HG03108 (cell line): ENCODE results near the gene FUT6.

ENCODE experiments used
- ATAC-seq: cut with Tn5 transposase; IDR thresholded peaks from one replicate; pipeline ENCODE4 v1.9.1; 2021; ENCODE audit warnings: moderate library complexity; ENCODE audit not compliant: unreplicated experiment

Gene FUT6

DNA sequence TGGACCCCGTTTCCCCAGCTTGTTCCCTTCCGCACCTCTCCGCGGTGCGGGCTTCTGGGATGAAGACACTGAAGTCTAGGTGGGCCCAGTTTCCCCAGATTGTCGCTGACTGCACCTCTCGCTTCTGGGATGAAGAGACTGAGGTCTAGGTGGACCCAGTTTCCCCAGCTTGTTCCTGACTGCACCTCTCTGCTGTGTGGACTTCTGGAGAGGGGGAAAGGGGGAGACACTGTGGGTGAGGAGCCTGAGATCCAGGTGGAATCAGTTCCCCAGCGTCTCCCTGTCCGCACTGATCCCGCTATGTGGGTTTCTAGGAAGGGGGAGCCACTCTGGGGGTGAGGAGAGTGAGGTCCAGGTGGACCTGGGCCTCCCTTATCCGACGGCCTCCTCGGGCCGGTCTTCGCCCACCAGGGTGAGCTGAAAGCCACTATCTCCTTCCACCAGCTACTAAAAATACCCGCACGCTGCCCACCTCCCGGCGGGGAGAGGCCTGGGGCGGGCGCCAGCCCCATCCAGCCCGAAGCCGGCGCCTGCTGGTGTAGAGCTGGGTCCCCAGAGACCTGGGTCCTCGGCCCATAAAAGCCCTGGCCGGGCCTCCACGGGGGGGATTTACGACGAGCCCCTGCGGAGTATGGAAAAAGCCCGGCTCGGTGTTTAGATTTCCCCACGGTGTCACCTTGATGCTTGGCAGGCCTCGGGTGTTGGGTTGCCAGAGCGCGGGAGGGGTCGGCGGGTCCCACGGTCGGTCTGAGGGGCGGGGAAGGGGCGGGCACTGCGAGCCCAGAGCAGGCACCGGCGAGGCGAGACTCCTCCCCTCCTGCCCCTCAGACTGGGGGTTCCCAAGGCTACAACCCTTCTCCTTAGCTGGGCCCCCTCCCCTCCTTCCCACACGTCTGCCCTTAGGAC, 10.6 kb downstream of the FUT6 start:
- no peak for ATAC-seq

DNA sequence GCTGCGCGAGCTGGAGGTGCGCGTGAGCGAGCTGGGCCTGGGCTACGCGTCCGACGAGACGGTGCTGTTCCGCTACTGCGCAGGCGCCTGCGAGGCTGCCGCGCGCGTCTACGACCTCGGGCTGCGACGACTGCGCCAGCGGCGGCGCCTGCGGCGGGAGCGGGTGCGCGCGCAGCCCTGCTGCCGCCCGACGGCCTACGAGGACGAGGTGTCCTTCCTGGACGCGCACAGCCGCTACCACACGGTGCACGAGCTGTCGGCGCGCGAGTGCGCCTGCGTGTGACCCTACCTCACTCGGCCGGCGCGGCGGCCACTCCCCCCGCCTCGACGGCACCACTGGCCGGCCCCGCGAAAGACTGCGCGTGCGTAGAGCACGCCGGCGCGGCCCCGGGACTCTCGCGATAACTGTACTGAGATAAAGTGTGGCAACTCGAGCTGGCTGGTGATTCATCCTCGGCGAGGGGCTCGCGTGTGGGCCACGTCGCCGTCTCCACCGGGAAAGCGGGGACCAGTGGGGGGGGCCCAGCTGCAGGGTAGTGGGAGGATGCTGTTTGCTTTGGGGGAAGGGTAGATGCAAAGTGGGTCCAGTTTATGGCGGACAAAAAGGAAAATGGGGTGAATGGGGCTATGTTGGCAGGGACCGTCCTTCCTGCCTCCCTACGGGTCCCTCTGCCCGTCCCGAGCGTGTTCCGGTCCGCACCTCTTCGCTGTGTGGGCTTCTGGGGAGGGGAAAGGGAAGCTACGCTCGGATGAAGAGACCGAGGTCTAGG, 11.4 kb downstream of the FUT6 start:
- peak; percentile 67 for ATAC-seq

DNA sequence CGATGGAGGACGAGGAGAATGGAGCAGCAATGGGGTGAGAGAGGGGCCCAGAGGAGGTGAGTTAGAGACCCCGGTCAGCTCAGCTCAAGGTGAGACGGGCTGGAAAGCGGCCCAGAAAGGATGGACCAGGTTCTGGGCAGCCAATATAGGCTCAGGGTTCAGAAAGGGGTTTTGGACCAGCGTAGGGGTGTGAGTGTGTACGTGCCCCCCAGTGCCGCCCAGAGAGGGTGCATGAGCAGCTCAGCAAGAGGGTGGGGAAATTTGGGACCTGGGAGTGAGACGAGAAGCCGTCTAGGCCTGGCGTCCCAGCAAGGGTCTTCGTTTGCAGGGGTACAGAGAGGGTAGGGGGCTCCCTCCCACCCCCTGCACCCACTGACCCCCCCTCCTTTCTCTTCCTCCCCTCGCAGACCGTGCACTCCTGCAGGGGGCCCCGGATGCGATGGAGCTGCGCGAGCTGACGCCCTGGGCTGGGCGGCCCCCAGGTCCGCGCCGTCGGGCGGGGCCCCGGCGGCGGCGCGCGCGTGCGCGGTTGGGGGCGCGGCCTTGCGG, 12.1 kb downstream of the FUT6 start:
- no peak for ATAC-seq

DNA sequence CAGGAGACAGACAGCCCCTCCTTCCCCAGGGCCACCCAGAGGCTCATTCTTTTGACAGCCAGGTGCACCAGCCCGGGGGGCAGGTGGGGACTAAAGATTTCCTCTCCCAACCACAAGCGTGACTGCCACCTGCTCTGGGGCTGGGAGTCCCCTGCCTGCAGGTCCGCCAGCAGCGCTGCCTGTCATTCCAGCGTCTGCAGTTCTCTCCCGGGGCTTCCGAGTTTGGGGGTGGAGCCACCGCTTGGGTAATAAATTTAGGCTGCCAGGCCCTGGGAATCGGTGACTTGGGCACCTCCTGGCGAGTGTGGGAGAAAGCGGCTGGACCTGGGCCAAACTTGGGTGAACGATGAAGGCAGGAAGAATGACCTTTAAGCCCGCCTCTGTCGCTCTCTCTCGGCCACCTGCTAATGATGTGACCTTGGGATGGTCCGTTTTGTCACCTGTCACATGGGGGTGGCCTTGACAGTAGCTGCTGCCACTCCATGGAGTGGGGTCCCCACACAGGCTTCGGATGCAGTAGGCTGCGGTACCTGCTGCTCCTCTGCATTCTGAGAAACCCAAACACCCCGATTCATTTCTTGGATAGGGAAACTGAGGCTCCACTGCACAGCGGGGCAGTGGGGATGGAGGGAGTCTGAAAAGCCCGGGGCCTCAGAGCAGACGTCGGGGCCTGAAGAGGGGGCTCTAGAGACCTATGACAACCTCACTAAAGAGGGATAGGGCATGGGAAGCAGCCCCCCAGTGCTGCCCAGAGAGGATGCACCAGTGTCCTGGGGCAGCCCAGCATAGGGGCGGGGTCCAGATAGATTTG, 12.8 kb downstream of the FUT6 start:
- ATAC-seq = no peak

DNA sequence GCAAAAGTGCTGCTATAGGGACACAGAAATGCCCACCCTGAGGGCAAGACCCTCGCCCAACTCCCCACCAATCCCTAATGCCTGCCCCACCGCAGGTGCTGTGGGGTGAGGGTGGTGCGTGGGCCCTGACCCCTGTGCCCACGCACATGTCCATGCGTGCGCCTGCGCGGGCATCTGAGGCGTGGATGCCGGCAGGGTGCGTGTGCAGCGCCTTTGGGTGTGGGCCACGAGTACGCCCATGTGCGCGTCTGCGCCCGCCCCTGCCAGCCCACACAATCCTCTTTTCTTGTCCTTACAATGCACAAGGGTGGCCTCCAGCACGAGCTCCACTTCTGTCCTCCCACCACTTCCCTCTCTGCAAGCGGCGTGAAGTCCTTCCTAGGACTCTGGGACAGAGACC, 14.3 kb downstream of the FUT6 start:
- ATAC-seq = no peak

DNA sequence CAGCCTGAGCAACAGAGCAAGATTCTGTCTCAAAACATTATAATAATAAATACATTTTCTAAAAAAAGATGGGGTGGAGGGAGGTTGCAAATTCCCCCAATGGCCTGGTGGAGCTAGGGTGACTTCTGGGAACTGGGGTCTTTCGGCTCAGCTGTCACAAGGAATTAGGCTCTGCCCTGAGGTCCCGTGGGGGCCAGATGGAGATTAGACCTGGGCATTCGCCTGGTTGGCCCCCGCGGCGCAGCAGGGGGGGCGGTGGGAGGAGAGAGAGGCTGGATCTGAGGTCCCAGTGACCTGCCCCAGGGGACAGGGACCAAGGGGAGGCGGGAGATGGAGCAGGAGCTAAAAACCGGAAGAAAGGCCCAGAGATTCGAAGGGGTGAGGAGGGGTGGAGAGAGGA, 14.8 kb downstream of the FUT6 start:
- no peak for ATAC-seq

DNA sequence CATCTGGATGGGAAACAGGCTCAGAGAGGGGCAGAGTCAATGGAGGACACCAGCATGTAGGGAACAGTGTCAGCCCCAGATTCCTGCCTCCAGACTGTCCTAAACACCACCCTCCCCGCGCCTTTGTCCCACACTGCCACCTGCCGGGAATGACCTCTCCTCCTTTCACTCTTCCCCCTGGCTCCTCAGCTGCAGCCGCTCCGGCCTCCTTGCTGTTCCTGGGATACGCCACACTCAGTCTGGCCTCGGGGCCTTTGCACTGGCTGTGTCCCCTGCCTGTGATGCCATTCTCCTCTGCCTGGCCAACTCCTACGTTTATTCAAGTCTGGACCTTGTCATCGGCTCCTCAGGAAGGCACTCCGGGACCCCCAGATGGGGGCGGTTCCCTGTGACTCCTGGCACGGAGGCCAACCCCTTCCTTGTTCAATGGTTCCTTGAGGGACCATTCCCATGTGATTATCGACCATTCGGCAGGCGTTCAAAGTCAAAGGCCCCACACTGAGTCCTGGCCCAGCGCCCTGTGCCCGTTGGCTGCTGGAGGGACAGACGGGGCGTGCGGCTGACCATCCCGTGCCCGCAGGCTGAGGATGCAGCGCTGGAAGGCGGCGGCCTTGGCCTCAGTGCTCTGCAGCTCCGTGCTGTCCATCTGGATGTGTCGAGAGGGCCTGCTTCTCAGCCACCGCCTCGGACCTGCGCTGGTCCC, 15.8 kb downstream of the FUT6 start:
- ATAC-seq = no peak

DNA sequence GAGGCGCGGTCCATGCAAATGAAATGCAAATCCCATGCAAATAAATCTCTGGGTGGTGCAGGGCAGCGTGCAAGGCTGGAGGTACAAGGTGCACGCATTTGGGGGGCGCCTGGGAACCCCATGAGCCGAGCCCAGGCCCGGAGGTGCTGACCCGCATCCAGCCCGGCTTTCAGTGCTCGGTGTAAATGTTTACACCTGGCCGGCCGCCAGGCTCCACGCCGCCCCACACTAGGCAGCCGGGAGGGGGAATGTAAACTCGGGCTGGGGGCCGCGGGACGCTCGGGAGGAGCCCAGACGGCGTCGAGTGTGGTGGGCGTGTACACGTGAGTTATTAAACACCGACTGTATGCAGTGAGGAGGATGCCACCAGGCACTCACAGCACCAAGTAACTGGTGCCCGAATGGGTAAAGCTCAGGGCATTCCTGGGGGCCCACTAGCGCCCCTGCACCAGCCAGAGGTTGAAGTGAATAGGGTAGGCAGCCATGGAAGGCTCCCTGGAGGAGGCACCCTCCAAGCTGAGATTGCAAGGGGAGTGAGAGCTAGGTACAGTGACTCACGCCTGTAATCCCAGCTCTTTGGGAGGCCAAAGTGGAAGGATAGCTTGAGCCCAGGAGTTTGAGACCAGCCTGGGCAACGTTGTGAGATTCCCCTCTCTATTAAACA, 17.2 kb downstream of the FUT6 start:
- no peak for ATAC-seq

DNA sequence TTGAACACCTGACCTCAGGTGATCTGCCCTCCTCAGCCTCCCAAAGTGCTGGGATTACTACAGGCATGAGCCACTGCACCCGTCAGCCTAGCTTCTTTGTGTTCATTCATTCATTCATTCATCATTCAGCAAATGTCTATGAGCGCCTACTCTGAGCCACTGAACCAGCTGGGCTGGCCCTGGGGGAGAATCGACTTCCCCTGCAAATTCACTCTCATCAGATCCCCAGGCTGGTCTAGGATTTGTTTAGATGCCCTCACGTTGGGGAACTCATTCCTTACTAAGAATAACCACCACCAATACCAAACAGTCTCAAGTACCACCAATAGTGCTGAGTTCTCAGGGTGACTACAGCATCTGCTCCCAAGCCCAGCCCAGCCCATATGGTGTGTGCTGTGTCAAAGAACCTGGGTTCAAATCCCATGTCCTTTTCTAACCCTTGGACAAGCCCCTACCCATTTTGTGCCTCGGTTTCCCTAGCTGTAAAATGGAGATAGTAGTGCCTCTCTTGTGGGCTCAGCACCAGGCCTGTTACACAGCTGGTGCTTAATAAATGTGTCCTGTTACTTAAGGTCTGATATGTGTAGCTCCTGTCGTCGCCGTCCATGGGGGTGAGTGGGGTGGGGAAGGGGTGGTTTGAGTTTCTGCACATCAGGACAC, 17.9 kb downstream of the FUT6 start:
- ATAC-seq = no peak

DNA sequence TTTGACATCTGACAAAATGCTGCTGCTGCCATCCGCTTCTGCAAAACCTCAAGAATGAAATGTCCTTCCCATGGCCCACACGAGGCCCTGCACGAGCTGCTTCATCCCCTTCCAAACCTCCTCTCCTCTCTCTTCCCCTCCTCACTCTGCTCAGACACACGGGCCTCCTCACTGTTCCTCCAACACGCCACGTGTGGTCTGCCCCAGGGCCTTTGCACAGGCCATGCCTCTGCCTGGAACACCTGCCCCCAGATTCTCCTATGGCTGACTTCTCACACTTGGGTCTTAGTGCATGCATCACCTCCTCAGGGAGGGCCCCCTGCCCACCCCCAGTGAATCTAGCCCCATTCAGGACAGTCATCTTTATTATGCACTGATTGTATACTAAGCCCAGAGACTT, 18.7 kb downstream of the FUT6 start:
- ATAC-seq = no peak

DNA sequence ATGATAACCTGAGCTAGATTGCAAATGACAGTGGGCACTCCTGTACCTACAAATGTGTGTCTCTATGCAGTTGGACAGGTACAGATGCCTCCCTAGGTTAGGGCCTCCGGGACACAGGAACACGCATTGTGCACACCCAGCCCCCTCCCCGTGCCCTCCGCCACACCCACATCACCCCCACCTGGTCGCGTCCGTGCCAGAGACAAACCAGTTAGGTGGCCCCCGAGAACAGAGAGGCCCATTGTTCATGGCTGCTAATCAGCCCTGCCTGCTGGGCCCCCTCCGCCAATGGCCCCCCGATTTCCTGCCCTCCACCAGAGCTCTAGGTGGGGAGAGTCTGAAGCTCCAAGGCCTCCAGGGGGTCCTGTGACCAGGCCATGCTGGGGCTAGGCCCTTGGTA, 20.9 kb downstream of the FUT6 start:
- ATAC-seq = no peak

DNA sequence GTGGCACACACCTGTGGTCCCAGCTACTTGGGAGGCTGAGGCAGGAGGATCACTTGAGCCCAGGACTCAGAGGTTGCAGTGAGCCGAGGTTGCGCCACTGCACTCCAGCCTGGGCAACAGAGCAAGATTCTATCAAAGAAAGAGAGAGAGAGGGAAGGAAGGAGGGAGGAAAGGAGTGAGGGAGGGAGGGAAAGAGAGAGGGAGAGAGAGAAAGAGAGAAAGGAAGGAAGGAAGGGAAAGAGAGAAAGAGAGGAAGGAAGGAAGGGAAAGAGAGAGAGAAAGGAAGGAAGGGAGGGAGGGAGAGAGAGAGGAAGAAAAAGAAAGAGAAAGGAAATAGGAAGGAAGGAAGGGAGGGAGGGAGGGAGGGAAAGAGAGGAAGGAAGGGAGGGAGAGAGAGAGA, 22.3 kb downstream of the FUT6 start:
- ATAC-seq = no peak

DNA sequence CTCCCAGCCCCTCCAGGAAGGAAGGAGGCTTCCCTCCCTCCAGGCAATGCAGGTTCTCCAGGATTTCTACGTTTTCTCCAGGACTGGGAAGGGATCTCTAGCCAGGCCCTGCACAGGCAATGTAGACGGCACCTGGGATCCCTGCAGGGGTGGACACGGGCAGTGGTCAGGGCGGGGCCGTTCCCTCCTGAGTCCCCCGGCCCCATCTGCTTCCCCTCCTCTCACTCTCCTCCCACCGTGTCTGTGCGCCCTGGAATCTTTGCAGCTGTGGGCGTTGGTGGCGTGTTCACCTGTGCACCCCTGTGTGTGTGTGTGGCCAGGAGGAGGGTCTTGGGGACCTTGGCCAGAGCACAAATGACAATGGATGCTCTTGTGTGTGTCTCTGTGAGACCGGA, 24.7 kb downstream of the FUT6 start:
- ATAC-seq = no peak

DNA sequence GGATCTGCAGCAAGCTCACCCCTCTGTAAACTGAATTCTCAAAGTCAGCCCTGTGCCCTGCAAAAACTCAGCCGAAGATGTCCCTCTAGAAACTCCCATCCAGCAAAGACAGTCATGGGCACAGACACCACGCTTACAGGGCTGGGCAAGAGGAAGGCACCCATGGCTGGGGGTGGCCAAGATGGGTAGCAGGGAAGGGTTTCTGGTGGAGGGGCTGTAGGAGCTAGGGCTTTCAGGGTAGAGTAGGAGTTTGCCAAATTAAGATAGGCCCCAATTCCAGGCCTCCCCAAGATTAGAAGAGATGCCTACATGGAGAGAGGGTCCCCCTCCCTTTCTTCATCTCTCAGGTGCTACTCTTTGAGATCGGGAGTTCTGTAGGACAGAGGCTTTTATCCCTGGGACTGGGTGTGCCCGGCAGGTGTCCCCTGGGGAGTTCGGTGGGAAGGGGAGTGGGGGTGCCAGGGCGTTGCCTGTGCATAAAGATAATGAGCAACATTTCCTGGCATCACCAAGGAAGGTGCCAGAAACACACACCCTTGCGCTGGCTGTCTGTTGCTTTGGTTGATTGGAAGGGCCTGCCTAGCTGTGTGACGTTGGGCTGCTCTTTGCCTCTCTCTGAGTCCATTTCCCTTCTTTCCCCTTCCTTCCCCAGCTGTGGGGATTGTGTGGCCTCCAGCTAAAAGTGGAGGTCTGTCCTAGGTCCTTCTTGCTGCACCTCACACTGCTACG, 25.2 kb downstream of the FUT6 start:
- ATAC-seq = no peak

DNA sequence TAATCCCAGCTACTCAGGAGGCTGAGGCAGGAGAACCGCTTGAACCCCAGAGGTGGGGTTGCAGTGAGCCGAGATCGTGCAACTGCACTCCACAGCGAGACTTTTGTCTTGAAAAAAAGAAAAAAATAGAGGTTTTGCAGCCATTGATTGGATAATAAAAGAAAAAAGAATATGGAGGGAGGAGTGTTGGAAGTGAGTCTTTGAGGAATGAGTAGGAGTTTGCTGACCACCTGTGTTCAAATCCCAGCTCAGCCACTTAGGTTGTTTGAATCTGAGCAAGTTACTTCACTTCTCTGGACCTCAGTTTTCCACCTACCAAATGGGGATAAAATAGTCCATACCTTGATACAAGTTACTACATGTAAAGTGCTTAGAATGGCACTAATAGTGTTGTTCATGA, 28.4 kb downstream of the FUT6 start:
- no peak for ATAC-seq

DNA sequence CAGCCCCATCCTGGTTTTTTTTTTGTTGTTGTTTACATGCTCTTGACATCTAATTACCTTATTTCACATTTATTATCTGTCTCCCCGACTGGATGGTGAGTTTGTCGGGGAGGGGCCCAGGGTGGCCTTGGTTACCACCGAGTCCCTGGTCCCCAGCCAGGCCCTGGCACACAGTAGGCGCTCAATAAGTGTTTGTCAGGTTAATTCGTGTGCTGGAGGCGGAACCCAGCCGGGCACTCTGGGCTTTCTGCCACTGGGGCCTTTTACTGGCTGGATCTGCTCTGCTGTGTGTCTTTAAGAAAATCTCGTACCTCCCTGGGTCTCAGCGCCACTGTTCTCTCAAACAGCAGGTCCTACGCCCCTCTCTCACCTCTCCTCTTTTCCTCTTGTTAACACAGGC, 30.0 kb downstream of the FUT6 start:
- no peak for ATAC-seq

DNA sequence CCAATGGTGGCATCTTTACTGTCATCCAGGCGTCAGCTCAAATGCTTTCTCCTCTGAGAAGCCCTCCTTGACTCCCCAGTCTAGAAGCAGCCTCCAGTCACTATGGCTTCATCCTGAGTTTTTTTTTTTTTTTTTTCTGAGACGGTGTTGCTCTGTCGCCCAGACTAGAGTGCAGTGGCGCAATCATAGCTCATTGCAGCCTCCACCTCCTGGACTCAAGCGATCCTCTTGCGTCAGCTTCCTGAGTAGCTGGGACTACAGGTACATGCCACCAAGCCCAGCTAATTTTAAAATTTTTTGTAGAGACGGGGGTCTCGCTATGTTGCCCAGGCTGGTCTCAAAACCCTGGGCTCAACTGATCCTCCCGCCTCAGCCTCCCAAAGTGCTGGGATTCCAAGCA, 30.4 kb downstream of the FUT6 start:
- ATAC-seq = no peak

DNA sequence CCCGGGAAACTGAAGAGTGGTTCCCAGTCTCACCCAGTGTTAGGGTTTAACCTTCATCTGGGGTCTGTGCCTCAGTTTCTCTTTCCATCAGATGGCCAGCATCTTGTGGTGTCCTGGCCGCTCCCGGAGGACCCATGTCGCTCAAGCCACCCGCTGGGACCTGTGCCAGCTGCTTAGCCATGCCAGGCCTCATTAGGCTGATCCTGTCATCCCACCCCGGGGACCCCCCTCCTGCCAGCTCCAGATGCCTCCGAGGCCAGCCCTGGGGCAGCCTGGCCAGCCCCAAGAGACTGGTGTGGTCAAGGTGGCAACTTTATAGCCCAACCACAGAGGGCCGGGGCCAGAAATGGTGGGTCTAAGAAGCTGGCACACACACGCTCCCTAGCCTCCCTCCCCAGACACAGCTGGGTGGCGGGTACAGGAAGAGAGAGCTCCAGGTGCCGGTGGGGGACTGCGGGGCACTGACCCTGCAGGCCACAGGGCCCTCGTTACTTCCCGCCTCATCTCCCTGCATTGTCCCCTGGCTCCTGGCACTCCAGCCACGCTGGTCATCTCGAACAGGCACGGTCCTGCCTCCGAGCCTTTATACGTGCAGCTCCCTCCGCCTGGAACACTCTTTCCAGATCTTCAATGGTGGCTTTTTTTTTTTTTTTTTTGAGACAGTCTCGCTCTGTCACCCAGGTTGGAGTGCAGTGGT, 31.2 kb downstream of the FUT6 start:
- ATAC-seq = no peak
